CD14-positive monocyte (primary cell): ENCODE data around the gene CPSF3. TPM values are rescaled to one million over a fixed set of nuclear protein-coding genes. Genes with fewer than 3 reads are reported as not detected.

Experiments
- DNase-seq, 3 donors: peaks; one replicate each; pipeline ENCODE4 v3.0.0-alpha.2; 2011 to 2022
- H2AFZ ChIP-seq: 2 replicates; pipeline ENCODE4 v1.6.0; 2012; ENCODE audit warnings: mild to moderate bottlenecking, low read depth, low read length, inconsistent platforms; ENCODE audit not compliant: insufficient read depth, poor library complexity, severe bottlenecking
- H3K27ac ChIP-seq, 2 donors: 1 replicate in 1 of 2; 2 replicates in 1 of 2; pipeline ENCODE4 v1.5.1; 2012 to 2013; ENCODE audit warnings: low read length in 2 of 2, control low read depth in 1 of 2, inconsistent platforms in 1 of 2, low read depth in 1 of 2, mild to moderate bottlenecking in 1 of 2
- H3K27me3 ChIP-seq, 2 donors: one replicate each; pipeline versions ENCODE4 v1.6.0 to v1.6.1; 2011 to 2013; ENCODE audit warnings: low read length in 2 of 2; ENCODE audit not compliant: control insufficient read depth in 2 of 2, insufficient read depth in 2 of 2
- H3K36me3 ChIP-seq, 2 donors: replicated peaks in 1 of 2; 1 replicate in 1 of 2; 2 replicates in 1 of 2; pipeline versions ENCODE4 v1.5.1 to v1.6.1; 2012 to 2013; ENCODE audit warnings: low read length in 2 of 2, control low read depth in 1 of 2, inconsistent platforms in 1 of 2, mild to moderate bottlenecking in 1 of 2; ENCODE audit not compliant: insufficient read depth in 2 of 2, control insufficient read depth in 1 of 2
- H3K4me1 ChIP-seq, 2 donors: 1 replicate in 1 of 2; 2 replicates in 1 of 2; pipeline versions ENCODE4 v1.5.1 to v1.6.1; 2012 to 2013; ENCODE audit warnings: low read length in 2 of 2, control low read depth in 1 of 2, inconsistent platforms in 1 of 2, mild to moderate bottlenecking in 1 of 2, moderate library complexity in 1 of 2; ENCODE audit not compliant: insufficient read depth in 2 of 2, control insufficient read depth in 1 of 2
- H3K4me2 ChIP-seq: replicated peaks from 2 replicates; pipeline ENCODE3; 2012; ENCODE audit warnings: low read length, moderate library complexity, mild to moderate bottlenecking; ENCODE audit not compliant: poor library complexity, severe bottlenecking; ENCODE audit errors: extremely low read depth
- H3K4me3 ChIP-seq, 3 experiments: fragments of 200-600 bp in 1 of 3; sonication (generic) in 1 of 3; replicated peaks in 1 of 3; 1 replicate in 2 of 3; 2 replicates in 1 of 3; pipeline ENCODE4 v1.5.1; 2011 to 2013; ENCODE audit warnings: low read length in 3 of 3, mild to moderate bottlenecking in 3 of 3, control low read depth in 2 of 3, low read depth in 2 of 3, inconsistent platforms in 1 of 3, moderate library complexity in 1 of 3
- H3K79me2 ChIP-seq: 2 replicates; pipeline ENCODE4 v1.6.0; 2012; ENCODE audit warnings: mild to moderate bottlenecking, control low read depth, inconsistent platforms, low read length, moderate library complexity; ENCODE audit not compliant: insufficient read depth
- H3K9ac ChIP-seq: 2 replicates; pipeline ENCODE4 v1.6.0; 2017; ENCODE audit warnings: low read length, mild to moderate bottlenecking; ENCODE audit not compliant: insufficient read depth, poor library complexity, severe bottlenecking
- H3K9me3 ChIP-seq, 2 donors: replicated peaks in 1 of 2; 1 replicate in 1 of 2; 2 replicates in 1 of 2; pipeline versions ENCODE4 v1.5.1 to v1.6.1; 2012 to 2013; ENCODE audit warnings: low read length in 2 of 2, control low read depth in 1 of 2; ENCODE audit not compliant: control insufficient read depth in 1 of 2, insufficient read depth in 1 of 2
- H4K20me1 ChIP-seq: 2 replicates; pipeline ENCODE4 v1.6.0; 2012; ENCODE audit warnings: mild to moderate bottlenecking, low read length, control low read depth, moderate library complexity; ENCODE audit not compliant: insufficient read depth
- H3K27ac Mint-ChIP-seq, 7 donors: one replicate each; pipeline ENCODE4 v1.8.0; 2020; ENCODE audit warnings: mild to moderate bottlenecking in 7 of 7, mixed read lengths in 7 of 7, moderate library complexity in 6 of 7, inconsistent platforms in 2 of 7
- H3K27me3 Mint-ChIP-seq, 3 donors: one replicate each; pipeline ENCODE4 v1.8.0; 2021 to 2022; ENCODE audit warnings: low read depth in 3 of 3, mild to moderate bottlenecking in 3 of 3, mixed read lengths in 3 of 3, moderate library complexity in 3 of 3, inconsistent platforms in 1 of 3
- H3K36me3 Mint-ChIP-seq, 2 donors: one replicate each; pipeline ENCODE4 v1.8.0; 2020; ENCODE audit warnings: mixed read lengths in 2 of 2, inconsistent platforms in 1 of 2, mild to moderate bottlenecking in 1 of 2
- H3K4me1 Mint-ChIP-seq: one replicate; pipeline ENCODE4 v1.8.0; 2020; ENCODE audit warnings: mild to moderate bottlenecking, mixed read lengths
- H3K4me3 Mint-ChIP-seq, 2 donors: one replicate each; pipeline ENCODE4 v1.8.0; 2020; ENCODE audit warnings: mild to moderate bottlenecking in 2 of 2, mixed read lengths in 2 of 2, moderate library complexity in 1 of 2
- H3K9me3 Mint-ChIP-seq, 7 donors: one replicate each; pipeline ENCODE4 v1.8.0; 2020 to 2022; ENCODE audit warnings: mixed read lengths in 7 of 7, mild to moderate bottlenecking in 6 of 7, moderate library complexity in 6 of 7, inconsistent platforms in 2 of 7
- WGBS: methylation state at CpG from one replicate; pipeline ENCODE4 v1.1.5; 2013; ENCODE audit warnings: missing lambda C conversion rate; ENCODE audit not compliant: insufficient coverage; 5-methylcytosine and 5-hydroxymethylcytosine counted together
- intact Hi-C, 2 donors: fragments of 100-400 bp; cut with micrococcal nuclease; formaldehyde crosslinking; loops; one replicate each; pipeline versions ENCODE4 v1.15.0 to v1.15.1; 2023
- polyA plus RNA-seq, 3 donors: library from polyadenylated mRNA; depleted of rRNA in 1 of 3; unstranded in 2 of 3; stranded (reverse) in 1 of 3; fragments of 300-500 nt in 2 of 3; fragments of >200 nt in 1 of 3; fragmentation: Illumina TruSeq in 2 of 3; gene quantifications; 1 replicate in 2 of 3; 2 replicates in 1 of 3; pipeline ENCODE4 v1.2.3, GENCODE V29; 2012 to 2021
- TF ChIP-seq, protein P1 (sequence below): fragments of 200-600 bp; IDR thresholded peaks from one replicate; pipeline ENCODE4 v1.8.0; 2022; ENCODE audit warnings: antibody characterized with exemption, mild to moderate bottlenecking

The CPSF3 gene
- polyA plus RNA-seq, 3 donors = 17.2 to 34.0 (median 26.6) TPM

DNA sequence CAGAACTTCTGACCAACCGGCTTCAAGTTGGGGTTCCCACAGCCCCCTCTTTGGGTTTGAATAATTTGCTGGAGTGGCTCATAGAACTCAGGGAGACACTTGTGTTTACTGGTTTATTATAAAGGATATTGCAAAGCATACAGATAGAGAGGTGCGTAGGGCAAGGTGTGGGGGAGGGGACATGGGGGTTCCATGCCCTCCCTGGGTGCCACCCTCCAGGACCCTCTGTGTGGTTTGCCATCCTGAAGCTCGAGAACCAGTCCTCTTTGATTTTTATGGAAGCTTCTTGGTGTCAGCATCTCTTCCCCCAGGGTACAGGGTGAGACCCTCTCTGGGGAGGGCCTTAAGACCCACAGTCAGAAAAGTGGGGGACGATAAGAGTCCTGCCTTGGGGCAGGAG lies 38.9 kb upstream of the CPSF3 start:
- no peak overlapping the region for H3K4me2 ChIP-seq
- H3K27ac ChIP-seq = no peak overlapping the region
- no peaks in the 10 kb centered on the region for H3K79me2 ChIP-seq
- no peak overlapping the region for H3K4me3 ChIP-seq
- TF ChIP-seq, protein P1, sequence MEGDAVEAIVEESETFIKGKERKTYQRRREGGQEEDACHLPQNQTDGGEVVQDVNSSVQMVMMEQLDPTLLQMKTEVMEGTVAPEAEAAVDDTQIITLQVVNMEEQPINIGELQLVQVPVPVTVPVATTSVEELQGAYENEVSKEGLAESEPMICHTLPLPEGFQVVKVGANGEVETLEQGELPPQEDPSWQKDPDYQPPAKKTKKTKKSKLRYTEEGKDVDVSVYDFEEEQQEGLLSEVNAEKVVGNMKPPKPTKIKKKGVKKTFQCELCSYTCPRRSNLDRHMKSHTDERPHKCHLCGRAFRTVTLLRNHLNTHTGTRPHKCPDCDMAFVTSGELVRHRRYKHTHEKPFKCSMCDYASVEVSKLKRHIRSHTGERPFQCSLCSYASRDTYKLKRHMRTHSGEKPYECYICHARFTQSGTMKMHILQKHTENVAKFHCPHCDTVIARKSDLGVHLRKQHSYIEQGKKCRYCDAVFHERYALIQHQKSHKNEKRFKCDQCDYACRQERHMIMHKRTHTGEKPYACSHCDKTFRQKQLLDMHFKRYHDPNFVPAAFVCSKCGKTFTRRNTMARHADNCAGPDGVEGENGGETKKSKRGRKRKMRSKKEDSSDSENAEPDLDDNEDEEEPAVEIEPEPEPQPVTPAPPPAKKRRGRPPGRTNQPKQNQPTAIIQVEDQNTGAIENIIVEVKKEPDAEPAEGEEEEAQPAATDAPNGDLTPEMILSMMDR = no peak
- peaks cover 0 to 2% of the 10 kb centered on the region in 2 donors for H3K4me1 ChIP-seq
- H3K9me3 Mint-ChIP-seq = peaks cover 0 to 12% (median 3%) of the 10 kb centered on the region in 7 donors
- no peaks in the 10 kb centered on the region for H3K27me3 ChIP-seq
- H2AFZ ChIP-seq = no peak overlapping the region
- H3K36me3 ChIP-seq = no peaks in the 10 kb centered on the region
- H3K4me1 Mint-ChIP-seq = peaks cover 5% of the 10 kb centered on the region
- H3K9me3 ChIP-seq = no peaks in the 10 kb centered on the region
- H3K27me3 Mint-ChIP-seq = peaks cover 0 to 3% (median 1%) of the 10 kb centered on the region in 3 donors
- no peak for DNase-seq
- intact Hi-C loops = no loop called here
- no peak overlapping the region for H3K9ac ChIP-seq
- no peak overlapping the region for H3K4me3 Mint-ChIP-seq
- H3K27ac Mint-ChIP-seq = peak overlapping the region in 2 of 7 donors; percentile 31 to 64
- H3K36me3 Mint-ChIP-seq = peaks cover 2 to 10% of the 10 kb centered on the region in 2 donors
- H4K20me1 ChIP-seq = no peaks in the 10 kb centered on the region
- 93% methylated on average over 3 of the region's 4 CpGs for WGBS

DNA sequence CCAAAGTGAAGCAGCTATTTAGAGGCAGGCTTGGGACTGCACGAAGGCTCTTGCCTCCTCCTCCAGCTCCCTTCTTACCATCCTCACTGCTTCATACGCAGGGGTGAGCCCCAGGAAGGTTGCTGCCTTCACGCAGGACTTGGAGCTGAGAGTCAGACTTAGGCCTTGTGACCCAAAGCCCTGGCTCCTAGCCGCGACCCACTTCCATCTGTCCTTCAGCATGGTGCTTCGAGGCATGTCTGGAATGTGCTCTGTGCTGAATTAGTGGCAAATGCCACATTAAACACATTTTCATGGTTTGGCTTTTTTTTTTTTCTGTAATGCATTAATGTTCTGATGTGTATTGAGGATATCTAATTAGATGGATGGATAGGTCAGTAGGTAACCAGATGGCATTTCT lies 37.6 kb upstream of the CPSF3 start:
- peaks cover 3% of the 10 kb centered on the region for H3K4me1 Mint-ChIP-seq
- Histone ChIP-seq H3K4me1 (peaks cover 0 to 1% of the 10 kb centered on the region in 2 donors), H3K27me3 (no peaks in the 10 kb centered on the region), H3K36me3 (no peaks in the 10 kb centered on the region), H3K9me3 (no peaks in the 10 kb centered on the region), H4K20me1 (no peaks in the 10 kb centered on the region), H3K4me2 (no peak overlapping the region), H3K27ac (no peak overlapping the region), H3K4me3 (no peak overlapping the region), H2AFZ (no peak overlapping the region), H3K9ac (no peak overlapping the region), H3K79me2 (no peaks in the 10 kb centered on the region)
- H3K9me3 Mint-ChIP-seq = peaks cover 0 to 12% (median 3%) of the 10 kb centered on the region in 7 donors
- TF ChIP-seq, protein P1 = no peak
- DNase-seq = no peak
- 100% methylated on average over 5 of the region's 6 CpGs for WGBS
- H3K4me3 Mint-ChIP-seq = no peak overlapping the region
- H3K27ac Mint-ChIP-seq = no peak overlapping the region
- H3K36me3 Mint-ChIP-seq = peaks cover 2 to 11% of the 10 kb centered on the region in 2 donors
- intact Hi-C loops = no loop called here
- peaks cover 0 to 3% (median 1%) of the 10 kb centered on the region in 3 donors for H3K27me3 Mint-ChIP-seq
